K562 (cell line): ENCODE results near the gene SPRY2. TPM values are rescaled to one million over a fixed set of nuclear protein-coding genes. Genes with fewer than 3 reads are reported as not detected.

ENCODE experiments used
- ATAC-seq: fragments of 200-7000 bp; cut with Tn5 transposase; 3 replicates; pipeline ENCODE4 v1.9.1; 2020; ENCODE audit warnings: moderate library complexity
- BruUV-seq: library from RNA; stranded (reverse); fragments of 400-500 nt; replicated peaks from 2 replicates; lab custom pipeline; 2021; lab: Mats Ljungman, UMichigan
- CTCF ChIA-PET: fragments of 300-600 bp; formaldehyde crosslinking; extraction: SDS; loops from one replicate; lab custom pipeline; 2021; ENCODE audit warnings: low intra/inter-chr PET ratio; lab: Yijun Ruan, JAX
- POLR2A ChIA-PET: fragments of 300-600, 350-650 bp; sonication (Branson Sonifier 250); formaldehyde crosslinking; extraction: SDS; loops from one replicate; lab custom pipeline; 2021; ENCODE audit warnings: antibody characterized with exemption, inconsistent platforms; lab: Yijun Ruan, JAX
- DNase-seq, 4 experiments: peaks; one replicate each; pipeline versions ENCODE4 v3.0.0 to v3.0.0-alpha.2; 2011 to 2018; ENCODE audit warnings: low spot score in 3 of 4, mixed read lengths in 3 of 4; ENCODE audit errors: extremely low read depth in 1 of 4
- FAIRE-seq: peaks from 2 replicates; lab custom pipeline; 2011; peaks lifted over from hg19 to GRCh38; lab: Jason Lieb, UNC
- H2AFZ ChIP-seq: 2 replicates; pipeline ENCODE4 v1.6.0; 2011; ENCODE audit warnings: low read depth, low read length, control low read depth, inconsistent platforms
- H3K27ac ChIP-seq: fragments of 200-600 bp; 3 replicates; pipeline ENCODE4 v1.8.0; 2011; ENCODE audit warnings: low read depth, mild to moderate bottlenecking, control low read depth, inconsistent platforms, low read length, moderate library complexity, mixed read lengths; ENCODE audit errors: extremely low read depth
- H3K27me3 ChIP-seq, 2 experiments: fragments of 300-600 bp in 1 of 2; 2 replicates in 1 of 2; 3 replicates in 1 of 2; pipeline versions ENCODE4 v1.6.0 to v1.8.0; 2011; ENCODE audit warnings: inconsistent platforms in 2 of 2, low read length in 2 of 2, mild to moderate bottlenecking in 1 of 2, mixed read lengths in 1 of 2, moderate library complexity in 1 of 2; ENCODE audit not compliant: control insufficient read depth in 2 of 2, insufficient read depth in 2 of 2
- H3K36me3 ChIP-seq: fragments of 300-600 bp; 3 replicates; pipeline ENCODE4 v1.8.0; 2011; ENCODE audit warnings: mild to moderate bottlenecking, low read length, inconsistent platforms; ENCODE audit not compliant: control insufficient read depth, insufficient read depth
- H3K4me1 ChIP-seq, 2 experiments: fragments of 200-600 bp in 1 of 2; replicated peaks in 1 of 2; 2 replicates in 1 of 2; 3 replicates in 1 of 2; pipeline versions ENCODE4 v1.5.1 to v1.8.0; 2011; ENCODE audit warnings: inconsistent platforms in 2 of 2, low read length in 2 of 2, mild to moderate bottlenecking in 1 of 2, mixed read lengths in 1 of 2, moderate library complexity in 1 of 2; ENCODE audit not compliant: control insufficient read depth in 2 of 2, insufficient read depth in 2 of 2
- H3K4me2 ChIP-seq: 2 replicates; pipeline ENCODE4 v1.6.1; 2011; ENCODE audit warnings: low read length, control low read depth, inconsistent platforms, mixed read lengths; ENCODE audit not compliant: insufficient read depth
- H3K4me3 ChIP-seq: fragments of 200-600 bp; sonication (generic), shearing (Covaris generic); 2 replicates; pipeline ENCODE4 v1.5.1; 2016; ENCODE audit warnings: control low read depth, inconsistent platforms
- H3K79me2 ChIP-seq: fragments of 200-600 bp; 3 replicates; pipeline ENCODE4 v1.8.0; 2011; ENCODE audit warnings: low read length, inconsistent platforms; ENCODE audit not compliant: control insufficient read depth, insufficient read depth
- H3K9ac ChIP-seq, 2 experiments: 2 replicates each; pipeline versions ENCODE4 v1.6.0 to v1.6.1; 2011; ENCODE audit warnings: low read depth in 2 of 2, low read length in 2 of 2, control low read depth in 1 of 2, inconsistent platforms in 1 of 2, mild to moderate bottlenecking in 1 of 2, mixed read lengths in 1 of 2; ENCODE audit not compliant: insufficient read depth in 1 of 2
- H3K9me1 ChIP-seq: one replicate; pipeline ENCODE4 v1.6.0; 2011; ENCODE audit warnings: inconsistent platforms, mild to moderate bottlenecking, low read length, moderate library complexity; ENCODE audit not compliant: control insufficient read depth, insufficient read depth
- H3K9me3 ChIP-seq: replicated peaks from 2 replicates; pipeline ENCODE4 v1.5.1; 2011; ENCODE audit warnings: low read depth, low read length, inconsistent platforms; ENCODE audit not compliant: control insufficient read depth, insufficient read depth
- H4K20me1 ChIP-seq: replicated peaks from 2 replicates; pipeline ENCODE4 v1.6.1; 2011; ENCODE audit warnings: low read length, inconsistent platforms, mixed read lengths; ENCODE audit not compliant: control insufficient read depth, insufficient read depth
- CBX3 ChIP-seq, 2 experiments: IDR thresholded peaks; 1 replicate in 1 of 2; 2 replicates in 1 of 2; pipeline ENCODE4 v1.6.1; 2012; ENCODE audit warnings: inconsistent platforms in 2 of 2, low read length in 2 of 2, borderline replicate concordance in 1 of 2, control low read depth in 1 of 2
- NCOA4 ChIP-seq: fragments of 450-650 bp; IDR thresholded peaks from 2 replicates; pipeline ENCODE4 v1.6.1; 2018; ENCODE audit warnings: mild to moderate bottlenecking; ENCODE audit not compliant: partially characterized antibody
- NEUROD1 ChIP-seq: fragments of 150-350 bp; IDR thresholded peaks from 2 replicates; pipeline ENCODE4 v1.6.1; 2014; ENCODE audit warnings: borderline replicate concordance, low read length, low read depth; ENCODE audit not compliant: partially characterized antibody
- PATZ1 ChIP-seq: fragments of 250-450 bp; sonication (Bioruptor Pico); IDR thresholded peaks from 2 replicates; pipeline ENCODE4 v1.5.0; 2020; ENCODE audit warnings: mild to moderate bottlenecking, borderline replicate concordance
- PHF8 ChIP-seq: fragments of 200-600 bp; sonication (generic); IDR thresholded peaks from 2 replicates; pipeline ENCODE4 v1.6.1; 2012; ENCODE audit warnings: mixed run types, mild to moderate bottlenecking, inconsistent platforms, low read length, moderate library complexity, borderline replicate concordance
- POLR2A ChIP-seq: fragments of 450-650 bp; conservative IDR thresholded peaks from 2 replicates; pipeline ENCODE4 v1.6.1; 2016
- RCOR1 ChIP-seq, 2 experiments: IDR thresholded peaks; 2 replicates each; pipeline ENCODE4 v1.6.1; 2012; ENCODE audit warnings: low read depth in 2 of 2, low read length in 2 of 2, borderline replicate concordance in 1 of 2, improper control_type of control experiment in 1 of 2
- RREB1 ChIP-seq: fragments of 250-450 bp; sonication (Bioruptor Pico); IDR thresholded peaks from 2 replicates; pipeline ENCODE4 v1.4.0; 2020
- TRIM25 ChIP-seq: fragments of 450-650 bp; IDR thresholded peaks from 2 replicates; pipeline ENCODE4 v1.7.0; 2016; ENCODE audit warnings: borderline replicate concordance
- ZNF134 ChIP-seq: fragments of 250-450 bp; sonication (Bioruptor Pico); conservative IDR thresholded peaks from 2 replicates; pipeline ENCODE4 v1.4.0; 2020
- ZNF79 ChIP-seq: fragments of 250-450 bp; sonication (Bioruptor Pico); IDR thresholded peaks from 2 replicates; pipeline ENCODE4 v1.4.0; 2020; ENCODE audit warnings: low read depth, mild to moderate bottlenecking, moderate library complexity
- WGBS: fragments of 100-300 bp; shearing (Covaris generic); methylation state at CpG from one replicate; pipeline ENCODE4 v1.1.6; 2016; ENCODE audit warnings: low coverage, mixed read lengths; ENCODE audit not compliant: insufficient coverage; ENCODE audit errors: missing lambda C conversion rate; 5-methylcytosine and 5-hydroxymethylcytosine counted together
- in situ Hi-C: fragments of 300-500 bp; cut with MboI; formaldehyde crosslinking; loops from 4 replicates; pipeline ENCODE4 v1.15.0; 2018; ENCODE audit warnings: inconsistent platforms, mixed read lengths
- intact Hi-C: fragments of 100-400 bp; cut with micrococcal nuclease; formaldehyde crosslinking; loops from 2 replicates; pipeline ENCODE4 v1.14.2; 2022
- polyA plus RNA-seq, 8 experiments: library from polyadenylated mRNA; depleted of rRNA in 4 of 8; stranded (reverse) in 5 of 8; unstranded in 3 of 8; fragments of >200 nt; fragmentation: Nextera tagmentation in 2 of 8; fragmentation: Illumina TruSeq in 1 of 8; extraction: Ambion mirVana in 2 of 8; extraction: Trizol in 1 of 8; gene quantifications; 2 replicates each; pipeline versions ENCODE4 v1.2.1 to v1.2.3, GENCODE V29; 2011 to 2014; ENCODE audit warnings: inconsistent platforms in 1 of 8, missing spikeins in 1 of 8
- total RNA-seq, 7 experiments: library from RNA; depleted of rRNA in 6 of 7; stranded (reverse); fragments of >200 nt in 6 of 7; fragmentation: Illumina TruSeq in 2 of 7; extraction: Trizol in 2 of 7; gene quantifications; 2 replicates each; pipeline versions ENCODE4 v1.2.1 to v1.2.3, GENCODE V29; 2011 to 2021; ENCODE audit warnings: low replicate concordance in 1 of 7

Gene SPRY2
- total and polyA plus RNA-seq, 9 of the 15 experiments (the other 6 are each of a cell fraction or from before 2014, with no cell fraction given) = 1.8 to 7.8 (median 3.4) TPM

GRCh38 chr13:80338781-80339562 lies 2.0 kb downstream of the SPRY2 start:
- peak; percentile 36 to 63 (median 38) for DNase-seq
- no peaks in the 10 kb centered on the region for H3K9me1 ChIP-seq
- H3K27me3 ChIP-seq = no peaks in the 10 kb centered on the region
- peak overlapping the region; percentile 84 for H3K4me2 ChIP-seq
- H3K9ac ChIP-seq = peak overlapping the region; percentile 77 to 90
- intact Hi-C loops (no loop called here), in situ Hi-C loops (loop anchor here (25.0 kb wide), 1 partner anchor 902 kb away; no protein-coding TSS in a partner anchor)
- H3K36me3 ChIP-seq = peaks cover 15% of the 10 kb centered on the region; the same call in 2 of the 3 replicates
- no peaks in the 10 kb centered on the region for H4K20me1 ChIP-seq
- under 1% methylated on average over 34 of the region's 40 CpGs for WGBS
- peaks cover 3 to 30% of the 10 kb centered on the region in 2 experiments; a peak in 3 of 5 replicates for H3K4me1 ChIP-seq
- H3K27ac ChIP-seq = peak overlapping the region; percentile 93
- ATAC-seq = peak; percentile 47
- CTCF ChIA-PET = no interaction called here
- POLR2A ChIA-PET = interaction anchor here (0.6 kb wide), 2 partner anchors 9 to 660 kb away, joined by 3 read pairs; no protein-coding TSS in a partner anchor
- FAIRE-seq = no peak
- no peaks in the 10 kb centered on the region for H3K9me3 ChIP-seq
- H3K4me3 ChIP-seq = peak overlapping the region; percentile 71
- BruUV-seq = no TSS peak
- H3K79me2 ChIP-seq = peaks cover 44% of the 10 kb centered on the region
- H2AFZ ChIP-seq = peak overlapping the region; percentile 72
- no peak for TF ChIP-seq RREB1 (CRISPR knock-in tag)
- TF ChIP-seq ZNF79 (CRISPR knock-in tag) = no peak
- TF ChIP-seq PATZ1 (CRISPR knock-in tag) = no peak
- TF ChIP-seq RCOR1 (IDR thresholded peaks at IDR 0.05; ENCODE audit: borderline replicate concordance in 1 of 2, low read depth in 2 of 2, low read length in 2 of 2) = no peak
- TF ChIP-seq NCOA4 = no peak
- TF ChIP-seq NEUROD1 = no peak
- no peak for TF ChIP-seq ZNF134
- TF ChIP-seq POLR2A = no peak
- no peak for TF ChIP-seq TRIM25
- TF ChIP-seq CBX3 (IDR thresholded peaks at IDR 0.05; ENCODE audit: borderline replicate concordance in 1 of 2, low read length in 2 of 2) = no peak
- peak; percentile 13; the same call in 1 of the 2 replicates for TF ChIP-seq PHF8
